KBM-7 (cell line): ENCODE measurements around the gene DHRS3.

Experiments used
- DNase-seq: peaks from one replicate; pipeline ENCODE4 v3.0.0-alpha.2; 2015
- in situ Hi-C: fragments of 300-500 bp; cut with MboI; formaldehyde crosslinking; loops from 2 replicates; pipeline ENCODE4 v1.14.3; 2020; ENCODE audit warnings: low sequenced_read_pairs, low pct_unique_long_range_greater_than_20kb, mixed read lengths

The DHRS3 gene

GRCh38 chr1:12619792-12620487 is 1.9 kb upstream of the DHRS3 start:
- peak; percentile 78 for DNase-seq
- in situ Hi-C loops = loop anchor here (25.0 kb wide), 1 partner anchor 308 kb away; no protein-coding TSS in a partner anchor

DNA sequence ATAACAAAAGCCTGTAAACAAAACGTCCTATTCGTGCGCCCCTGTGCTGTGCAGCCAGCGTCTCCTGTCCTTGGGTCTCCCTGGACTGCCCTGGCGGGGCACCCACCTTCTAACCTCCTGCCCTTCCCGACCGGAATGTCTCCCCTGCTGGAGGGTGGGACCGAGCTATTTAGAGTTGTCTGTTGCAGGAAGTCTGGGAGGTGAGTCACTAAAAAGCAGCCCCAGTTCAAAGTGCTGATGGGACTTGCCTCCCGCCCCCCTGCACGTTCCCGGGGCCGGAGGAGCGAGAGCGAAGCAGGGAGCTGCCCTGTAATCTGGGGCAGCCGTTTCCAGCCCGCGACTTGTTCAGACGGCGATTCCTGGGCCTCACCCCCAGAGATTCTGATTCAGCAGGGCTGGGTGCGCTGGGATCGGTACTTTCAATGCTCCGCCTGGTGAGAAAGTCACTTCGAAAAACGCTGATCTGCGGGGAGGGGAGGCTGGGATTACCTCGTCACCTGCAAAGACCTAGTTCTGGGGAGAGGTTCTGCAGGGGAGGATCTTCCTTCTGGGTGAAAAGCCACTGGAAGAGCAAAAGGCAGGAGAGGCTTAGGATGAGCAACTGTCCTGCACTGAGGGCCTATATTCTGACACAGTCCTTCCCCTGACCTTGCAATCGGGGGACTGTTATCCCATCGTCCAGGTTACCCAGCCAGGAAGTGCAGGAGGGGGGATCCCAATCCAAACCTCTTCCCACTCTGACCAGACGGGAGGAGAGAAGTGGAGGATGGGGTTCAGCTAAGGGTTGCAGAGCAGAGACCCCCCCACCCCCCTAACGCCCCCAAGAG is 1.2 kb upstream of the DHRS3 start:
- in situ Hi-C loops = loop anchor here (25.0 kb wide), 1 partner anchor 307 kb away; no protein-coding TSS in a partner anchor
- peak; percentile 74 for DNase-seq

GRCh38 chr1:12618661-12618964 is 603 bp upstream of the DHRS3 start:
- no peak for DNase-seq
- in situ Hi-C loops = loop anchor here (25.0 kb wide), 1 partner anchor 306 kb away; no protein-coding TSS in a partner anchor

DNA sequence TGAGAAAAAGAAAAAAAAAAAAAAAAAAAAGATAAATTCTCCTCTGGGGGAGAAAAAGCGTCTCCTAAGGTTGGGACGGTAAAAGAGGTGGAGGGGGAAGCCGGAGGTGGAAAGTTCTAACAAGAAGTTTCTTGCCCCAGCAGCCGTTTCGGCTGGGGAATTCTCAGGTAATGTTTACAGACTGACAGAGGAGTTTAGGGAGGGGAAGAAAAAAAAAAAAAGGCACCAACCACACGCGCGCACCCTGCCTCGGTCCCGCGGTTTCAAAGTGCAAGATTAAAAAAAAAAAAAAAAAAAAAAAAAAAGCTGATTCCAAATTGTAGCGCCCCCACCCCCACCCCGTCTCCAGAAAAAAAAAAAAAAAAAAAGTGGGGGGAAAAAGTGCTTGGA is 504 bp downstream of the DHRS3 start:
- no peak for DNase-seq
- in situ Hi-C loops = loop anchor here (25.0 kb wide), 1 partner anchor 305 kb away; no protein-coding TSS in a partner anchor

- no peak for DNase-seq
- in situ Hi-C loops = loop anchor here (25.0 kb wide), 1 partner anchor 305 kb away; no protein-coding TSS in a partner anchor
These were observed 1.2 kb downstream of the DHRS3 start for GRCh38 chr1:12616709-12617373.

GRCh38 chr1:12615865-12616708 is 1.9 kb downstream of the DHRS3 start:
- DNase-seq = no peak
- in situ Hi-C loops = loop anchor here (25.0 kb wide), 1 partner anchor 304 kb away; no protein-coding TSS in a partner anchor

- in situ Hi-C loops = loop anchor here (25.0 kb wide), 1 partner anchor 303 kb away; no protein-coding TSS in a partner anchor
- peak; percentile 38 for DNase-seq
These were observed 2.7 kb downstream of the DHRS3 start for GRCh38 chr1:12615159-12615864.

DNA sequence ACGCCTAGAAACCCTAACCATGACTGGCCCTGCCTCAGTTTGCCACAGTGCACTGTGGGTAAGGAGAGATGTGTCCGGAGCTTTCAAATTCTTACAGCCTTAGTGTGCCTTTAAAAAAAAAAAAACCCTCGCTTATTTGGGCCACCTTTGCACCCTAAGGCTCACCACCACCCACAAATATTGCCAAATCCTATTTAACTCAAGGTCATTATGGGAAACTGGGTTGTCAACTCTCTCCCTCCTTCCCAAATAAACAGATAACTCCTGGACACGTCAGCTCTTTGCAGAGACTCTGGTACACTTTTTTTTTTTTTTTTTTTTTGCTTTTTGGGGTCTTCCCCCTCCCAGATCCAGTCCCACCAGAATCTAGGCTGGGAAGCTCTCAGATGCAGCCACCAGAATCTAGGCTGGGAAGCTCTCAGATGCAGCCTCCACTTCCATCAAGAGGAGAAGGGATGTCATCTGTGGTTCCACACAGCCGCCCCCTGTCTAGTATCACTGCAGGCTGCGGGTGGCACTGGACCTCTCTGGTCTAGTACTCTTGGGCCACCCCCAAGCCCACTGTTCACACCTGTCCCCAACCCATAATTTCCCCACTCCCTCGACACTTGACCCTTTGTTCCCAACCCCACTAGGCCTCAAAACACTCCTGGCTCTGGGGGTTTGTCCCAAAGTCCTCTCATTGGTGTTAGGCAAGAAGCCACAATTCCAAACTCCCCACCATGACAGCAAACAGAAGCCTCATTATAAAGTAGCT is 3.4 kb downstream of the DHRS3 start:
- in situ Hi-C loops = loop anchor here (25.0 kb wide), 1 partner anchor 302 kb away; no protein-coding TSS in a partner anchor
- DNase-seq = no peak

DNA sequence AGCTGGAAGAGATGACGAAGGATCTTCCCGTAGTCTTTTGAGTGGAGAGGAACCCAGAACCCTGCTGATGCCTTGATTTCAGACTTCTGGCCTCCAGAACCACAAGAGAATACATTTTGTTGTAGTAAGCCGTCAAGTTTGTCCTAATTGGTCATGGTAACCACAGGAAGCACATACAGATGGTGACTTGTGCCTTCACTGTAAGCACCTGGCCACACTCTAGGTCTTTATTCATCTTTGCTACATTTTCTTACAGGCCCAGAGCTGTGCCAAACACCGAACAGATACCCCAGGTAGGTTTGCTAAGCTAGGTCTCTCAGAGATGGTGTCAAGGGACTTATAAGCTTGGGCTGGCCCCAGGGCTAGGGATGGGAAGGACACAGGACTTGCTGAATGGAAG is 4.8 kb downstream of the DHRS3 start:
- DNase-seq = no peak
- in situ Hi-C loops = loop anchor here (25.0 kb wide), 1 partner anchor 301 kb away; no protein-coding TSS in a partner anchor

- in situ Hi-C loops = loop anchor here (25.0 kb wide), 1 partner anchor 299 kb away; no protein-coding TSS in a partner anchor
- no peak for DNase-seq
These were observed 7.1 kb downstream of the DHRS3 start for GRCh38 chr1:12610941-12611340.

DNA sequence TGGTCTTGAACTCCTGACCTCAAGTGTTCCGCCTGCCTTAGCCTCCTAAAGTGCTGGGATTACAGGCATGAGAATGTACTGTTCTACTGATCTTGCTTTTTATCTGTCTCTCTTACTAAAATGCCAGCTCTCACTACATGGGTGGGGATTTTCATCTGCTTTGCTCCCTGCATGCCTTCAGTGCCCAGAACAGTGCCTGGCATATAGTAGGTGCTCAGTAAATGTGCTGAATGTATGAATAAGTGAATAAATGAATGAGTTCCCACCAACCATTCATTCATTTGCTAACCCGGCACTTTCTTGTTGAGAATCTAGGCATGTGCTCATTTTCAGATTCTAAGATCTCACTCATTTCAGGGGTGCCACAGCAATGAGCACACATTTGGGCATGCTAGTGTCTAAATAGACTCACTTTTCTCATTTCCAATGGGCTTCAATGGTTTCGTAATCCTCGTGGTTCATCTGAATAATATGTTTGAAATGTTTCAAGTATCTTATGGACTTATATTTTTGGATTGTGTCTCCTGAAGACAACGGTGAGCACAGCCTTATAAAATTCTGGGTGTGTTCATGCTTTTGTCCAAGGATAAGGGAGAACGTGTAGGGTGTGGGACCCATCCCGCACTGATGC is 7.6 kb downstream of the DHRS3 start:
- no peak for DNase-seq
- in situ Hi-C loops = loop anchor here (25.0 kb wide), 1 partner anchor 298 kb away; no protein-coding TSS in a partner anchor

DNA sequence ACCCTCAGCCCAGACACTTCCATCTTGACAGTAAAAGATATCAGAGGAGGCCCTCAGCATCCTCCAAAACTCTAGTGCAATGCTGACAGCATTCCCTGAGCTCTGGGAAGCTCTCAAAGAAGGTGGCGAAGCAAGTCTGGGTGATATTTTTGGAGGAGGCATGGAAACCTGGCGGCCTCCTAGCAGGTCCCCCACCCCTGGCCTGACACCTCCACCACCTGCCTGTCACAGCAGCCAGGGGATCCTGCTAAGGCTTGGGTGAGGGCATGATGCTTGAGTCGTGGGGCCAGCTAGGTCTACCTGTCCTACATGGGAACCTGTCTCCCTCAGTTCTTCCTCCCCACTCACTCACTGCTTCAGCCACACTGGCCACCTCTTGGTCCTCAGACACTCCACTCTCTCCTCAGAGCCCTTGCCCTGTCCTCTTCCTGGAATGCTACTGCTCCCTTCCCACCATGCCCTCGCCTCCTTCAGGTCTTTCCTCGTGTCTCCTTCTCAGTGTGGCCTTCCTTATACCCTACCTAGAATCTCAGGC is 8.5 kb downstream of the DHRS3 start:
- no peak for DNase-seq
- in situ Hi-C loops = loop anchor here (25.0 kb wide), 1 partner anchor 297 kb away; no protein-coding TSS in a partner anchor

DNA sequence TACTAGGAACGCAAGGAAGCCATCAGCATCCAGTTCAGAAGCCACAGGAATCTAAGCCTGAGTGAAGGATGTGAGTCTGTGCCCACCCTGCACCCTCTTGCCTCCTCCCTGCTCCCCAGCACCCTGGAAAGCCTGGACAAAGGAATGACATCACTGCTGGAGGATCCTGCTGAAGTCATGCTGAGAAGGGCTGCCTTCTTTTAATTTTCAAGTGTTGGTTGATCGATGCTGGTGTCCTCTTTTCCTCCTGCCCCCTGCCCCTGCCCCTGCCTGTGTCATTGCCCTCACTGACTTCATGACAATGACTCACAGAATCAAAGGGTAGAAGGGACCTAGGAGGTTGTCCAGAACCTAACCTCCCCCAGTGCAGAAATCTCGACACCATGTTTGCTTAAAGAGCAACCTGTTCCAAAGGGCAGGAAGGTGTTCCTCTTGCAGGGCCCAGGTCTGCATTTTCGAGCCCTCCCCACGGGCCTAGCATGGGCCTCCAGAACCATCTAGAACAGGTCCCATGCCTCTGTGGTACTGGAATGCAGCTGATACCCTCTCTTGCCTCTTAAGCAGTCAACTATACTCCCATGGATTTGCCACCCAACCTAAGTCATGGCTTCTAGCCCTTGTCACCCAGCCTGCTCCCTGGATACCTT is 9.6 kb downstream of the DHRS3 start:
- in situ Hi-C loops = loop anchor here (25.0 kb wide), 1 partner anchor 296 kb away; no protein-coding TSS in a partner anchor
- DNase-seq = no peak

GRCh38 chr1:12607263-12607662 is 10.7 kb downstream of the DHRS3 start:
- in situ Hi-C loops = loop anchor here (25.0 kb wide), 1 partner anchor 295 kb away; no protein-coding TSS in a partner anchor
- DNase-seq = peak; percentile 38

DNA sequence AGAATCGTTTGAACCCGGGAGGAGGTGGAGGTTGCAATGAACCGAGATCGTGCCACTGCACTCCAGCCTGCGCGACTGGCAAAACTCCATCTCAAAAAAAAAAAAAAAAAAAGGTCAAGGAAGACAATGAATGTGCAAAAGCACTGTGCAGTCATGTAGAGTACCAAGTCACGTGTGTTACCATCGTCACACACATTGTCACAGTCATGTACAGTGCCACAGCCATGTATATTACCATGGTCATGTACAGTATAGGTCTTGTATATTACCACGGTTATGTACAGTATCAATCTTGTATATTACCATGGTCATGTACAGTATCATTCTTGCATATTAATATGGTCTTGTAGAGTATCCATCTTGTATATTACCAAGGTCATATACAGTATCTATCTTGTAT is 13.0 kb downstream of the DHRS3 start:
- in situ Hi-C loops = loop anchor here (25.0 kb wide), 1 partner anchor 293 kb away; no protein-coding TSS in a partner anchor
- no peak for DNase-seq
